Renal pelvis (tissue), 3 donors: Measurements from ENCODE around the gene SLC5A11. TPM values are rescaled to one million over a fixed set of nuclear protein-coding genes. Genes with fewer than 3 reads are reported as not detected.

Experiments
- polyA plus RNA-seq, 3 donors: library from polyadenylated mRNA; unstranded; fragments of 120-200 nt; gene quantifications; one replicate each; pipeline ENCODE4 v1.2.1, GENCODE V29; 2013; ENCODE audit not compliant: insufficient read length in 3 of 3

The SLC5A11 gene
- polyA plus RNA-seq, 3 donors = 5.8 to 7.8 (median 7.2) TPM

Other genes with a start within 250 kb of the SLC5A11 start
- gene TNRC6A, start 116.3 kb upstream of the SLC5A11 start, polyA plus RNA-seq = 10 to 100 TPM; 49.0 to 87.3 (median 82.9) TPM
- gene ARHGAP17, start 169.4 kb downstream of the SLC5A11 start, polyA plus RNA-seq = 10 to 100 TPM; 61.7 to 85.0 (median 80.2) TPM